Left lung (tissue), 10 donors: ENCODE data around the gene ATAD2B. TPM values are rescaled to one million over a fixed set of nuclear protein-coding genes. Genes with fewer than 3 reads are reported as not detected.

Source experiments
- ATAC-seq: fragments of 200-7000 bp; cut with Tn5 transposase; one replicate; pipeline ENCODE4 v1.9.1; 2020; ENCODE audit warnings: moderate library complexity
- DNase-seq, 4 donors: peaks; one replicate each; pipeline ENCODE4 v3.0.0-alpha.2; 2013 to 2020
- H3K27ac ChIP-seq, 2 donors: fragments of 200-600 bp; sonication (generic) in 1 of 2; one replicate each; pipeline versions ENCODE4 v1.5.0 to v1.8.0; 2020 to 2021
- H3K27me3 ChIP-seq, 2 donors: fragments of 200-600 bp; sonication (generic) in 1 of 2; one replicate each; pipeline versions ENCODE4 v1.5.0 to v1.8.0; 2020 to 2021
- H3K36me3 ChIP-seq, 2 donors: fragments of 200-600 bp; sonication (generic) in 1 of 2; one replicate each; pipeline versions ENCODE4 v1.5.0 to v1.8.0; 2020 to 2021
- H3K4me1 ChIP-seq, 2 donors: fragments of 200-600 bp; one replicate each; pipeline ENCODE4 v1.8.0; 2021
- H3K4me3 ChIP-seq, 2 donors: fragments of 200-600 bp; sonication (generic) in 1 of 2; one replicate each; pipeline versions ENCODE4 v1.5.0 to v1.8.0; 2020 to 2021; ENCODE audit warnings: mild to moderate bottlenecking in 1 of 2
- H3K9me3 ChIP-seq, 2 donors: fragments of 200-600 bp; sonication (generic) in 1 of 2; one replicate each; pipeline versions ENCODE4 v1.5.0 to v1.8.0; 2020 to 2021
- intact Hi-C, 2 donors: fragments of 100-400 bp; cut with DNase I; formaldehyde crosslinking; loops; one replicate each; pipeline versions ENCODE4 v1.11.2 to v1.14.2; 2022
- polyA plus RNA-seq, 6 donors: library from polyadenylated mRNA; unstranded; fragments of 120-200 nt; gene quantifications; one replicate each; pipeline ENCODE4 v1.2.1, GENCODE V29; 2013; ENCODE audit not compliant: insufficient read length in 6 of 6
- total RNA-seq, 2 donors: library from RNA; stranded (reverse); fragmentation: NEBNext Ultra II Directional; extraction: Animal tissue kit (Norgen Biotek cat#: 25700); gene quantifications; one replicate each; pipeline ENCODE4 v1.2.1, GENCODE V29; 2021
- TF ChIP-seq, protein P1 (sequence below), 2 donors: fragments of 200-600 bp; sonication (generic) in 1 of 2; IDR thresholded peaks; one replicate each; pipeline versions ENCODE4 v1.5.0 to v1.8.0; 2021; ENCODE audit warnings: antibody characterized with exemption in 2 of 2
- donor health status: DM: no; HTN: yes; CAD: no.
- donor health status: DM: no; HTN: no; CAD: no.

Gene ATAD2B
- total and polyA plus RNA-seq, 8 donors, result 20.1 to 27.4 (median 24.6) TPM

DNA sequence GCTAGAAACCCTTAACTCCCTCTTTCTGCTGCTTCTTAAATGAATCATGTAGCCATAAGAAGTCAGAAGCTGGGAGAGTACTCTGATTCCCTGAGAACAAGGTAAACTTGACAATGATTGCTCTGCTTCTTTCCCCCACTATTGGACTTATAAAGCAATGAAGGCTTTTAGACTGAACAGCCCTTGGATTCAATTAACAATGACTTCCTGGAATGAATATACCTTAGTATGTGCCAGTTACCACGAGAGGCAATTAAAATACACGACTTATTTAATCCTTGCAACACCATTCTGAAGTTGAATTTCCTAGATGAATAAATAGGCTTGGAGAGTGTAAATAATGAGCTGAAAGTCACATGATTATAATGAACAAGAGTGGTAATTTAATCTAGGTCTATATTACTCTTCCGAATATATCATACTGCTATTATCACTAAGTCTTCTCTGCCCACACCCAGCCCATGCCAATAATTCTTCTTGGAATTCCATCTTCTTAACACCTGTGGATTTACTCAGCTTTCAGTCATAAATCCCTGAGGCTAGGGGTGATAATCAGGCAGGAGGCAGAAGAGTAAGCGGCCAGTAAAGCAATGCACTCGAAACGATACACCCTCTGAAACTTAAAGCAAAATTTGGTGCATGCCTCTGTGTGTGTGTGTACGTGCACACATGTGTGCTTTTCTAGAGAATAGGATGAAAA lies 170.2 kb downstream of the ATAD2B start:
- TF ChIP-seq, protein P1, sequence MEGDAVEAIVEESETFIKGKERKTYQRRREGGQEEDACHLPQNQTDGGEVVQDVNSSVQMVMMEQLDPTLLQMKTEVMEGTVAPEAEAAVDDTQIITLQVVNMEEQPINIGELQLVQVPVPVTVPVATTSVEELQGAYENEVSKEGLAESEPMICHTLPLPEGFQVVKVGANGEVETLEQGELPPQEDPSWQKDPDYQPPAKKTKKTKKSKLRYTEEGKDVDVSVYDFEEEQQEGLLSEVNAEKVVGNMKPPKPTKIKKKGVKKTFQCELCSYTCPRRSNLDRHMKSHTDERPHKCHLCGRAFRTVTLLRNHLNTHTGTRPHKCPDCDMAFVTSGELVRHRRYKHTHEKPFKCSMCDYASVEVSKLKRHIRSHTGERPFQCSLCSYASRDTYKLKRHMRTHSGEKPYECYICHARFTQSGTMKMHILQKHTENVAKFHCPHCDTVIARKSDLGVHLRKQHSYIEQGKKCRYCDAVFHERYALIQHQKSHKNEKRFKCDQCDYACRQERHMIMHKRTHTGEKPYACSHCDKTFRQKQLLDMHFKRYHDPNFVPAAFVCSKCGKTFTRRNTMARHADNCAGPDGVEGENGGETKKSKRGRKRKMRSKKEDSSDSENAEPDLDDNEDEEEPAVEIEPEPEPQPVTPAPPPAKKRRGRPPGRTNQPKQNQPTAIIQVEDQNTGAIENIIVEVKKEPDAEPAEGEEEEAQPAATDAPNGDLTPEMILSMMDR (IDR thresholded peaks at IDR 0.05), result no peak
- ATAC-seq (peak; percentile 77), DNase-seq (no peak)
- H3K9me3 ChIP-seq, result no peaks in the 10 kb centered on the region
- no peaks in the 10 kb centered on the region for H3K27me3 ChIP-seq
- H3K4me1 ChIP-seq, result peaks cover 0 to 12% of the 10 kb centered on the region in 2 donors
- peaks cover 0 to 20% of the 10 kb centered on the region in 2 donors for H3K36me3 ChIP-seq
- intact Hi-C loops, result no loop called here
- H3K27ac ChIP-seq, result no peak overlapping the region
- no peak overlapping the region for H3K4me3 ChIP-seq

DNA sequence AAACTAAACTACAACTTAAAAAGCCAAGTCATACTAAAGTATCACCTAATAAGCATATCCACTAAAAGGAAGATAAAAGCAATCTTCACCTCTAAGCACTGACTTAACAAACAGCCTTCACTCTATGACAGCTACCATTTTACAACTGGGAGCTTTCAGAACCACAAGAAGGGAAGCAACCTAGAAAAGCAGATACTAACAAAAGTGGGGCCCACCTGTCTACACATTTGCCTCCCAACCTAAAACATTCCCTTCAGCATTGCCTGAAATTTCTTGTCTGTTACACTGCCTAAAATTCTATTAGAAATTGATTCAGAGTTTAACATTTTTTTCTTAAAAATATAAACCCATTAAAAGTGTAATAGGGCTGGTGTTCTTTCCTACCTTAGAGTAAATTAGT lies 172.0 kb downstream of the ATAD2B start:
- H3K4me3 ChIP-seq, result no peak overlapping the region
- H3K27ac ChIP-seq, result no peak overlapping the region
- DNase-seq (no peak), ATAC-seq (no peak)
- no peaks in the 10 kb centered on the region for H3K9me3 ChIP-seq
- H3K36me3 ChIP-seq, result peaks cover 0 to 34% of the 10 kb centered on the region in 2 donors
- H3K27me3 ChIP-seq, result no peaks in the 10 kb centered on the region
- TF ChIP-seq, protein P1 (IDR thresholded peaks at IDR 0.05), result no peak
- H3K4me1 ChIP-seq, result peaks cover 0 to 12% of the 10 kb centered on the region in 2 donors
- intact Hi-C loops, result no loop called here

DNA sequence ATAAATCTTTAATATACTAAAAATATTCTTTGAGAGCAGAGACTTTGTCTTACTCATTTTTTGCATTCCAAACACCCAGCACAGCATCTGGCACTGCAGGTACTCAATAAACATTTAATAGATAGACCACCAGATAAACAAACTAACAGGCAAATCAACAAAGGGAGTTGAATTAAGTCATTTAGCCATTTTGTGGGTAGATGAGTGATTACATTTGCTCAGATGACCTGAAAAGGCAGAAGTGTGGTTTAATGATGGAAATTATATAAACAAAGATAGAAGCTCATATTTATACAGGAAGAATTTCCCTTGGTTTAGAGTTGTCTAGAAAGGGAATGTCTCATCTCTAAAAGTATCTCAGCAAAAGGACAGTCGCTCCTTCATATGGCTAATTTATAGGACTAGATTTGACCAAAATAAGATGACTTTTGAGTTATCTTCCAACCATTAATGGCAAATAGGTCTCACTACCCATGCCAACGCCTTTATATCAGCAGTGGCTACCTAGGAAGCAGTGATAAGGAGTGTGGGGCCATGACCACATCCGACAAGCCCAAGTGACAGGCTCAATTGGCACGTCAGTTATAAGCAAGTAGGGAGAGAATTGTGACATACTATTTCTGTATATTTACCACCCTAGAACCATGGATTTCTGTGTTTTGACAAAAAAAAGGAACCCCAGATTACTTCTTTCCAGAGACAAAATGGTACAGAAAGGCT lies 173.5 kb downstream of the ATAD2B start:
- no peaks in the 10 kb centered on the region for H3K9me3 ChIP-seq
- TF ChIP-seq, protein P1 (IDR thresholded peaks at IDR 0.05), result no peak
- H3K27me3 ChIP-seq, result no peaks in the 10 kb centered on the region
- peaks cover 0 to 10% of the 10 kb centered on the region in 2 donors for H3K4me1 ChIP-seq
- no peak overlapping the region for H3K4me3 ChIP-seq
- H3K27ac ChIP-seq, result no peak overlapping the region
- ATAC-seq (no peak), DNase-seq (no peak)
- intact Hi-C loops, result no loop called here
- H3K36me3 ChIP-seq, result peaks cover 0 to 34% of the 10 kb centered on the region in 2 donors

DNA sequence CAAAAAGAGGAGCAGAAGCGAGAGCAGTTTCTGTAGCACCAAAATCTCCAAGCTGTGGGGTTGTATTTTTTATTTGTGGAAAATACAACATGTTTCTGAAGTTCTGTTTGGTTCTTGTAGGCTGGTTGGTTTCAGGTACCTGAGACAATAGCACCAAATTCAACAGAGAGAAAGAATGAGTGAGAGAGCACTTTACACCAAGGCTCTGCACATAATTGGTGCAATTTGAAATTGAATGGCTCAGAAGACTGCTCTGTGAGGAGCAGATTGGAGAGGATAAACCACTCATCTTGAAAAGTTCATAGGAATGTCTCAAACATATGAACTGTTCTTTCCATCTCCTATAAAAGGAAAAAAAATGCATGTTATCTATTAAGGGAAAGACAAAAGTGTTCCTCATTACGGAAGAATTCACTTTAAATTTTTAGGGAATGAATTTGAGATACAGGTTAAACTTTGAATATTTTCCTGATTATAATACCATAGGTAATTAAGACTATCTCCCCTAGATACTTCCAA lies 175.1 kb downstream of the ATAD2B start:
- Histone ChIP-seq H3K27ac (no peak overlapping the region), H3K27me3 (no peaks in the 10 kb centered on the region), H3K4me1 (no peaks in the 10 kb centered on the region), H3K9me3 (no peaks in the 10 kb centered on the region), H3K4me3 (no peak overlapping the region), H3K36me3 (peaks cover 0 to 34% of the 10 kb centered on the region in 2 donors)
- ATAC-seq, result no peak
- intact Hi-C loops, result no loop called here
- TF ChIP-seq, protein P1 (IDR thresholded peaks at IDR 0.05), result no peak
- no peak for DNase-seq
